GM12878 (cell line): ENCODE measurements around the gene TNFAIP3. TPM values are rescaled to one million over a fixed set of nuclear protein-coding genes. Genes with fewer than 3 reads are reported as not detected.

Experiments used
- ATAC-seq: fragments of 200-7000 bp; cut with Tn5 transposase; 3 replicates; pipeline ENCODE4 v1.9.1; 2020; ENCODE audit warnings: mild to moderate bottlenecking, moderate library complexity
- BruUV-seq: library from RNA; stranded (reverse); fragments of 400-500 nt; replicated peaks from 2 replicates; lab custom pipeline; 2021; lab: Mats Ljungman, UMichigan
- CTCF ChIA-PET: fragments of 300-600 bp; sonication (Branson Sonifier 250); formaldehyde crosslinking; extraction: SDS; loops from one replicate; lab custom pipeline; 2021; ENCODE audit warnings: inconsistent platforms; lab: Yijun Ruan, JAX
- POLR2A ChIA-PET: fragments of 350-600 bp; formaldehyde crosslinking; extraction: SDS; loops from one replicate; lab custom pipeline; 2021; ENCODE audit warnings: inconsistent platforms; lab: Charles Lee
- RAD21 ChIA-PET: fragments of 300-600 bp; sonication (Branson Sonifier 250); formaldehyde crosslinking; loops from one replicate; lab custom pipeline; 2023; ENCODE audit warnings: antibody characterized with exemption; ENCODE audit not compliant: unreplicated experiment; lab: Charles Lee
- SMC1A ChIA-PET: fragments of 300-600 bp; sonication (Branson Sonifier 250); formaldehyde crosslinking; loops from one replicate; lab custom pipeline; 2023; ENCODE audit not compliant: unreplicated experiment, uncharacterized antibody; lab: Charles Lee
- DNase-seq: peaks from one replicate; pipeline ENCODE4 v3.0.0-alpha.2; 2011; ENCODE audit warnings: low read depth, low spot score
- FAIRE-seq: peaks from 3 replicates; lab custom pipeline; 2011; peaks lifted over from hg19 to GRCh38; lab: Jason Lieb, UNC
- H2AFZ ChIP-seq: 2 replicates; pipeline ENCODE4 v1.6.0; 2011; ENCODE audit warnings: low read depth, low read length, control low read depth; ENCODE audit not compliant: control insufficient read depth
- H3K27ac ChIP-seq: 2 replicates; pipeline ENCODE4 v1.5.1; 2011; ENCODE audit warnings: control low read depth; ENCODE audit not compliant: control insufficient read depth, insufficient read depth
- H3K27me3 ChIP-seq, 2 experiments: replicated peaks in 1 of 2; 2 replicates each; pipeline versions ENCODE4 v1.6.0 to v1.6.1; 2011; ENCODE audit warnings: low read length in 1 of 2; ENCODE audit not compliant: control insufficient read depth in 2 of 2, insufficient read depth in 2 of 2
- H3K36me3 ChIP-seq, 2 experiments: 2 replicates each; pipeline ENCODE4 v1.5.1; 2011; ENCODE audit warnings: low read length in 1 of 2; ENCODE audit not compliant: control insufficient read depth in 2 of 2, insufficient read depth in 2 of 2
- H3K4me1 ChIP-seq: 2 replicates; pipeline ENCODE4 v1.6.1; 2011; ENCODE audit warnings: mild to moderate bottlenecking, low read length, moderate library complexity, mixed read lengths; ENCODE audit not compliant: control insufficient read depth, insufficient read depth
- H3K4me2 ChIP-seq: 2 replicates; pipeline ENCODE4 v1.6.0; 2011; ENCODE audit warnings: control low read depth; ENCODE audit not compliant: control insufficient read depth, insufficient read depth
- H3K4me3 ChIP-seq: fragments of 200-600 bp; sonication (generic); 2 replicates; pipeline ENCODE4 v1.5.1; 2016
- H3K79me2 ChIP-seq: 2 replicates; pipeline ENCODE4 v1.6.0; 2011; ENCODE audit warnings: low read length; ENCODE audit not compliant: control insufficient read depth, insufficient read depth
- H3K9ac ChIP-seq: 2 replicates; pipeline ENCODE4 v1.8.0; 2011; ENCODE audit warnings: low read length, control low read depth, mixed read lengths; ENCODE audit not compliant: control insufficient read depth, insufficient read depth
- H3K9me3 ChIP-seq: replicated peaks from 3 replicates; pipeline ENCODE4 v1.5.1; 2011; ENCODE audit warnings: mild to moderate bottlenecking, low read length; ENCODE audit not compliant: control insufficient read depth, insufficient read depth
- H4K20me1 ChIP-seq: 2 replicates; pipeline ENCODE4 v1.6.0; 2011; ENCODE audit not compliant: control insufficient read depth, insufficient read depth
- E2F4 ChIP-seq: IDR thresholded peaks from 2 replicates; pipeline ENCODE4 v1.6.1; 2012; ENCODE audit warnings: low read depth, low read length, improper control_type of control experiment
- HDAC6 ChIP-seq: fragments of 200-600 bp; sonication (generic); IDR thresholded peaks from one replicate; pipeline ENCODE4 v1.8.0; 2017; ENCODE audit warnings: antibody characterized with exemption; ENCODE audit not compliant: unreplicated experiment
- JUNB ChIP-seq: IDR thresholded peaks from 2 replicates; pipeline ENCODE4 v1.6.1; 2016; ENCODE audit warnings: antibody characterized with exemption, mild to moderate bottlenecking
- NFIC ChIP-seq: IDR thresholded peaks from 2 replicates; pipeline ENCODE4 v1.6.1; 2012; ENCODE audit warnings: low read depth, mild to moderate bottlenecking, inconsistent platforms, low read length, moderate library complexity
- PBX3 ChIP-seq: IDR thresholded peaks from 2 replicates; pipeline ENCODE4 v1.6.1; 2011; ENCODE audit warnings: mild to moderate bottlenecking, low read depth, low read length, moderate library complexity; ENCODE audit not compliant: insufficient replicate concordance
- REST ChIP-seq: IDR thresholded peaks from 2 replicates; pipeline ENCODE4 v1.6.1; 2012; ENCODE audit warnings: mild to moderate bottlenecking, low read depth, low read length
- SIN3A ChIP-seq: IDR thresholded peaks from 2 replicates; pipeline ENCODE4 v1.6.1; 2012; ENCODE audit warnings: low read depth, low read length, improper control_type of control experiment
- ZBTB33 ChIP-seq: fragments of 450-650 bp; IDR thresholded peaks from 2 replicates; pipeline ENCODE4 v1.6.1; 2017; ENCODE audit warnings: mild to moderate bottlenecking
- ZBTB40 ChIP-seq: fragments of 450-650 bp; IDR thresholded peaks from 2 replicates; pipeline ENCODE4 v1.6.1; 2016; ENCODE audit warnings: mild to moderate bottlenecking, moderate library complexity, borderline replicate concordance
- WGBS: methylation state at CpG from one replicate; pipeline ENCODE4 v1.1.6; 2016; ENCODE audit warnings: low lambda C conversion rate; ENCODE audit not compliant: insufficient replicate concordance, insufficient coverage; ENCODE audit errors: missing lambda C conversion rate; 5-methylcytosine and 5-hydroxymethylcytosine counted together
- in situ Hi-C: fragments of 300-500 bp; cut with MboI; formaldehyde crosslinking; loops from 9 replicates; pipeline ENCODE4 v1.14.3; 2018; ENCODE audit warnings: mixed read lengths
- intact Hi-C: fragments of 100-400 bp; cut with micrococcal nuclease; formaldehyde crosslinking; loops from one replicate; pipeline ENCODE4 v1.14.2; 2022; ENCODE audit not compliant: unreplicated experiment
- polyA plus RNA-seq, 11 experiments: library from polyadenylated mRNA; depleted of rRNA in 4 of 11; unstranded in 6 of 11; stranded (reverse) in 5 of 11; fragments of >200 nt; fragmentation: Nextera tagmentation in 4 of 11; fragmentation: Illumina TruSeq in 1 of 11; extraction: Ambion mirVana in 4 of 11; extraction: Trizol in 1 of 11; gene quantifications; 1 replicate in 1 of 11; 2 replicates in 10 of 11; pipeline versions ENCODE4 v1.2.1 to v1.2.3, GENCODE V29; 2011 to 2016; ENCODE audit warnings: inconsistent platforms in 2 of 11, missing spikeins in 2 of 11, low read depth in 1 of 11
- total RNA-seq, 4 experiments: library from RNA; depleted of rRNA in 3 of 4; stranded (reverse); fragments of >200 nt in 3 of 4; fragmentation: Illumina TruSeq in 1 of 4; extraction: Trizol in 1 of 4; gene quantifications; 2 replicates each; pipeline versions ENCODE4 v1.2.1 to v1.2.3, GENCODE V29; 2013 to 2021

Gene TNFAIP3
- total and polyA plus RNA-seq, 10 of the 15 experiments (the other 5 are each of a cell fraction or from before 2014, with no cell fraction given) = 18.0 to 350 (median 127) TPM

GRCh38 chr6:137861550-137862337 is 5.3 kb upstream of the TNFAIP3 start:
- H3K4me2 ChIP-seq = no peak overlapping the region
- no peak overlapping the region for H2AFZ ChIP-seq
- H3K9ac ChIP-seq = no peak overlapping the region
- peaks cover 11% of the 10 kb centered on the region for H3K79me2 ChIP-seq
- H3K4me3 ChIP-seq = no peak overlapping the region
- RAD21 ChIA-PET = interaction anchor here (0.8 to 8.4 kb wide), 14 partner anchors 9 to 157 kb away, joined by 3 to 117 read pairs (median 4); no protein-coding TSS in a partner anchor
- intact Hi-C loops (no loop called here), in situ Hi-C loops (no loop called here)
- FAIRE-seq (no peak), ATAC-seq (no peak), DNase-seq (no peak)
- CTCF ChIA-PET = interaction anchor here (0.9 to 14.4 kb wide), 7 partner anchors 11 to 157 kb away, joined by 3 to 149 read pairs (median 4); no protein-coding TSS in a partner anchor
- POLR2A ChIA-PET = interaction anchor here (0.9 to 1.5 kb wide), 5 partner anchors 11 to 65 kb away, joined by 3 to 7 read pairs (median 3); no protein-coding TSS in a partner anchor
- H3K36me3 ChIP-seq = no peaks in the 10 kb centered on the region
- 100% methylated on average over 3 of the region's 3 CpGs for whole genome bisulfite sequencing
- SMC1A ChIA-PET = interaction anchor here (0.5 to 30.6 kb wide), 26 partner anchors 9 to 213 kb away, joined by 3 to 1237 read pairs (median 4); no protein-coding TSS in a partner anchor
- no peaks in the 10 kb centered on the region for H4K20me1 ChIP-seq
- no TSS peak for BruUV-seq
- no peak overlapping the region for H3K27ac ChIP-seq
- H3K4me1 ChIP-seq = peaks cover 5% of the 10 kb centered on the region; the same call in 1 of the 2 replicates
- no peaks in the 10 kb centered on the region for H3K27me3 ChIP-seq
- H3K9me3 ChIP-seq = no peaks in the 10 kb centered on the region; the same call in 2 of the 3 replicates
- no peak for TF ChIP-seq JUNB
- TF ChIP-seq REST = no peak
- no peak for TF ChIP-seq NFIC
- no peak for TF ChIP-seq PBX3
- no peak for TF ChIP-seq SIN3A
- TF ChIP-seq HDAC6 = no peak
- TF ChIP-seq ZBTB33 = no peak
- TF ChIP-seq ZBTB40 = no peak
- no peak for TF ChIP-seq E2F4
